Tibial nerve (tissue), 4 donors: ENCODE measurements around the gene TGM1.

Source experiments
- EP300 ChIP-seq, 2 donors: sonication (generic); formaldehyde crosslinking; IDR thresholded peaks; one replicate each; pipeline ENCODE4 v1.6.1; 2017; ENCODE audit warnings: antibody characterized with exemption in 2 of 2, mild to moderate bottlenecking in 1 of 2
- TF ChIP-seq, protein P1 (sequence below), 5 experiments: fragments of 200-600 bp in 3 of 5; fragments of 450-650 bp in 2 of 5; sonication (generic) in 3 of 5; IDR thresholded peaks; one replicate each; pipeline ENCODE4 v1.5.1; 2016 to 2019; ENCODE audit warnings: antibody characterized with exemption in 5 of 5, mild to moderate bottlenecking in 3 of 5, moderate library complexity in 2 of 5

DNA sequence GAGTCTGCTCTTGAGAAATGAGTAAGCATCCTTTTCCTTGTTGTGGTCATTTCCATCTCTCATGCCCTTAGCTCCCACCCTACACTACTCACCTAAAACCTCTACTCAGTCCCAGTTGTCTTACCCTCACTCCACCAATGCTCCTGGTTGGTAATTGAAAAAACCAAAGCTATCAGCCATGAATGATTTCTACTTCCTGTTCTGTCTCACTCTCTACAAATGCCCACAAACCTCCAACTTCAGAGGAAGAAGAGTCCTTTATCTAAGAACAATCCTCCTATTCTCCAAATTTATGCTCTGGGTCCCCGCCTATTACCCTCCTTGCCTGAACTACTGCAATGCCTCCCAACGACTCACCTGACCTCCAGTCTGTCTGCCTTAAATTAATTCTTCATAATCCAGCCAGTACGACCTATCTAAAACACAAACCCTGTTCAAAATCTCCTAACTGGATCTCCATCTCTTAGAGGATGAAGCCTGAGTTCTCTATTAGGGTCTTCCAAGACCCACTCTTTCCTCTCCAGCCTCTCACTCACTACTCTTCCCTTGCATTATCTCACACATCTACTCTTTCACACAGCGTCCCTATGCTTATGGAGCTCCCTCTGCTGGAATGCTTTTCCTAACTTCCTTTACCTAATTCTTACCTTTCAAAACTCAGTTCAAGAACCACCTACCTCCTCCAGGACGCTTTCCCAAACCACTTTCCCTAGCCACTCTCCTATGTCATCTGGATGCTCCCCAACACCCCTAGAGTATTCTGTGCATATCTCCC is 34.4 kb upstream of the TGM1 start:
- TF ChIP-seq, protein P1, sequence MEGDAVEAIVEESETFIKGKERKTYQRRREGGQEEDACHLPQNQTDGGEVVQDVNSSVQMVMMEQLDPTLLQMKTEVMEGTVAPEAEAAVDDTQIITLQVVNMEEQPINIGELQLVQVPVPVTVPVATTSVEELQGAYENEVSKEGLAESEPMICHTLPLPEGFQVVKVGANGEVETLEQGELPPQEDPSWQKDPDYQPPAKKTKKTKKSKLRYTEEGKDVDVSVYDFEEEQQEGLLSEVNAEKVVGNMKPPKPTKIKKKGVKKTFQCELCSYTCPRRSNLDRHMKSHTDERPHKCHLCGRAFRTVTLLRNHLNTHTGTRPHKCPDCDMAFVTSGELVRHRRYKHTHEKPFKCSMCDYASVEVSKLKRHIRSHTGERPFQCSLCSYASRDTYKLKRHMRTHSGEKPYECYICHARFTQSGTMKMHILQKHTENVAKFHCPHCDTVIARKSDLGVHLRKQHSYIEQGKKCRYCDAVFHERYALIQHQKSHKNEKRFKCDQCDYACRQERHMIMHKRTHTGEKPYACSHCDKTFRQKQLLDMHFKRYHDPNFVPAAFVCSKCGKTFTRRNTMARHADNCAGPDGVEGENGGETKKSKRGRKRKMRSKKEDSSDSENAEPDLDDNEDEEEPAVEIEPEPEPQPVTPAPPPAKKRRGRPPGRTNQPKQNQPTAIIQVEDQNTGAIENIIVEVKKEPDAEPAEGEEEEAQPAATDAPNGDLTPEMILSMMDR (IDR thresholded peaks at IDR 0.05) = peak in 2 of 5 experiments; percentile 8 to 13
- no peak for TF ChIP-seq EP300 (IDR thresholded peaks at IDR 0.05)
